ENCODE results near the gene PKNOX2.

PKNOX2 gene

GRCh38 chr11:125441648-125442410 lies 277.3 kb downstream of the PKNOX2 start:
- Histone ChIP-seq H3K27ac (ENCODE audit: low read depth, low read length) (no peak overlapping the region), H3K18ac (ENCODE audit: low read length) (no peak overlapping the region), H3K27me3 (ENCODE audit: insufficient read depth, low read length) (no peaks in the 10 kb centered on the region), H3K79me1 (ENCODE audit: low read length) (no peaks in the 10 kb centered on the region), H3K9ac (ENCODE audit: low read length) (no peak overlapping the region), H3K4me3 (ENCODE audit: low read depth, low read length) (no peak overlapping the region), H2AFZ (ENCODE audit: insufficient read depth, low read length, poor library complexity) (no peak overlapping the region), H2AK5ac (ENCODE audit: low read length) (no peak overlapping the region), H4K8ac (ENCODE audit: low read depth, low read length) (no peak overlapping the region), H3K79me2 (ENCODE audit: control insufficient read depth, insufficient read depth, low read length, poor library complexity) (peaks cover 2% of the 10 kb centered on the region), H3K23ac (ENCODE audit: low read length) (no peak overlapping the region), H3K4me1 (ENCODE audit: control insufficient read depth in 1 of 2, insufficient read depth in 2 of 2, low read length in 2 of 2) (peaks cover 0 to 3% of the 10 kb centered on the region in 2 experiments), H3K9me3 (ENCODE audit: insufficient read depth, low read depth, low read length) (no peaks in the 10 kb centered on the region), H3K14ac (ENCODE audit: low read length) (no peak overlapping the region), H3K4ac (ENCODE audit: low read depth, low read length) (no peak overlapping the region), H2BK120ac (ENCODE audit: insufficient read depth, low read length, poor library complexity) (no peak overlapping the region), H2BK5ac (ENCODE audit: low read depth, low read length, poor library complexity) (no peak overlapping the region), H3K4me2 (ENCODE audit: low read length) (no peak overlapping the region), H3K36me3 (ENCODE audit: control insufficient read depth in 1 of 2, insufficient read depth in 2 of 2, low read length in 2 of 2) (no peaks in the 10 kb centered on the region), H2BK12ac (ENCODE audit: low read length) (no peak overlapping the region), H4K91ac (ENCODE audit: low read depth, low read length) (no peak overlapping the region), H4K12ac (ENCODE audit: low read depth, low read length) (no peak overlapping the region)
- no peak for DNase-seq
- no CpG with 5 or more reads among the region's 11 CpGs for WGBS (ENCODE audit: extremely low coverage, insufficient coverage, insufficient read length)

- Histone ChIP-seq H3K4me2 (ENCODE audit: low read length) (no peak overlapping the region), H2AK5ac (ENCODE audit: low read length) (no peak overlapping the region), H4K12ac (ENCODE audit: low read depth, low read length) (no peak overlapping the region), H3K4me1 (ENCODE audit: control insufficient read depth in 1 of 2, insufficient read depth in 2 of 2, low read length in 2 of 2) (peaks cover 0 to 3% of the 10 kb centered on the region in 2 experiments), H3K18ac (ENCODE audit: low read length) (no peak overlapping the region), H3K4me3 (ENCODE audit: low read depth, low read length) (no peak overlapping the region), H2BK120ac (ENCODE audit: insufficient read depth, low read length, poor library complexity) (no peak overlapping the region), H3K9me3 (ENCODE audit: insufficient read depth, low read depth, low read length) (no peaks in the 10 kb centered on the region), H3K27me3 (ENCODE audit: insufficient read depth, low read length) (no peaks in the 10 kb centered on the region), H3K4ac (ENCODE audit: low read depth, low read length) (no peak overlapping the region), H4K91ac (ENCODE audit: low read depth, low read length) (no peak overlapping the region), H4K8ac (ENCODE audit: low read depth, low read length) (no peak overlapping the region), H3K79me2 (ENCODE audit: control insufficient read depth, insufficient read depth, low read length, poor library complexity) (peaks cover 2% of the 10 kb centered on the region), H3K9ac (ENCODE audit: low read length) (no peak overlapping the region), H3K27ac (ENCODE audit: low read depth, low read length) (no peak overlapping the region), H2BK5ac (ENCODE audit: low read depth, low read length, poor library complexity) (no peak overlapping the region), H3K14ac (ENCODE audit: low read length) (no peak overlapping the region), H2AFZ (ENCODE audit: insufficient read depth, low read length, poor library complexity) (no peak overlapping the region), H3K23ac (ENCODE audit: low read length) (no peak overlapping the region), H2BK12ac (ENCODE audit: low read length) (no peak overlapping the region), H3K36me3 (ENCODE audit: control insufficient read depth in 1 of 2, insufficient read depth in 2 of 2, low read length in 2 of 2) (no peaks in the 10 kb centered on the region), H3K79me1 (ENCODE audit: low read length) (no peaks in the 10 kb centered on the region)
- WGBS (ENCODE audit: extremely low coverage, insufficient coverage, insufficient read length): no CpG with 5 or more reads among the region's 6 CpGs
- no peak for DNase-seq
Observed at GRCh38 chr11:125442946-125443345, 278.4 kb downstream of the PKNOX2 start.

GRCh38 chr11:125443767-125444311 lies 279.3 kb downstream of the PKNOX2 start:
- no peaks in the 10 kb centered on the region for H3K27me3 ChIP-seq (ENCODE audit: insufficient read depth, low read length)
- no peak overlapping the region for H2AK5ac ChIP-seq (ENCODE audit: low read length)
- DNase-seq: no peak
- no peak overlapping the region for H3K27ac ChIP-seq (ENCODE audit: low read depth, low read length)
- no peaks in the 10 kb centered on the region for H3K9me3 ChIP-seq (ENCODE audit: insufficient read depth, low read depth, low read length)
- no peak overlapping the region for H3K18ac ChIP-seq (ENCODE audit: low read length)
- peaks cover 3% of the 10 kb centered on the region in 2 experiments for H3K4me1 ChIP-seq (ENCODE audit: control insufficient read depth in 1 of 2, insufficient read depth in 2 of 2, low read length in 2 of 2)
- no peak overlapping the region for H3K23ac ChIP-seq (ENCODE audit: low read length)
- peaks cover 2% of the 10 kb centered on the region for H3K79me2 ChIP-seq (ENCODE audit: control insufficient read depth, insufficient read depth, low read length, poor library complexity)
- WGBS (ENCODE audit: extremely low coverage, insufficient coverage, insufficient read length): no CpG with 5 or more reads among the region's 10 CpGs
- no peak overlapping the region for H2BK12ac ChIP-seq (ENCODE audit: low read length)
- H3K4me3 ChIP-seq (ENCODE audit: low read depth, low read length): no peak overlapping the region
- H3K4me2 ChIP-seq (ENCODE audit: low read length): no peak overlapping the region
- H2AFZ ChIP-seq (ENCODE audit: insufficient read depth, low read length, poor library complexity): no peak overlapping the region
- no peaks in the 10 kb centered on the region for H3K79me1 ChIP-seq (ENCODE audit: low read length)
- no peak overlapping the region for H3K14ac ChIP-seq (ENCODE audit: low read length)
- H3K4ac ChIP-seq (ENCODE audit: low read depth, low read length): no peak overlapping the region
- H3K9ac ChIP-seq (ENCODE audit: low read length): no peak overlapping the region
- no peak overlapping the region for H4K91ac ChIP-seq (ENCODE audit: low read depth, low read length)
- H4K12ac ChIP-seq (ENCODE audit: low read depth, low read length): no peak overlapping the region
- no peak overlapping the region for H4K8ac ChIP-seq (ENCODE audit: low read depth, low read length)
- H2BK120ac ChIP-seq (ENCODE audit: insufficient read depth, low read length, poor library complexity): no peak overlapping the region
- H3K36me3 ChIP-seq (ENCODE audit: control insufficient read depth in 1 of 2, insufficient read depth in 2 of 2, low read length in 2 of 2): no peaks in the 10 kb centered on the region
- H2BK5ac ChIP-seq (ENCODE audit: low read depth, low read length, poor library complexity): no peak overlapping the region

- Histone ChIP-seq H4K8ac (ENCODE audit: low read depth, low read length) (no peak overlapping the region), H3K4me3 (ENCODE audit: low read depth, low read length) (peak overlapping the region; percentile 11), H3K27me3 (ENCODE audit: insufficient read depth, low read length) (no peaks in the 10 kb centered on the region), H3K4me1 (ENCODE audit: control insufficient read depth in 1 of 2, insufficient read depth in 2 of 2, low read length in 2 of 2) (peaks cover 3% of the 10 kb centered on the region in 2 experiments), H3K79me2 (ENCODE audit: control insufficient read depth, insufficient read depth, low read length, poor library complexity) (peaks cover 2% of the 10 kb centered on the region), H2BK12ac (ENCODE audit: low read length) (no peak overlapping the region), H2BK5ac (ENCODE audit: low read depth, low read length, poor library complexity) (no peak overlapping the region), H3K9ac (ENCODE audit: low read length) (no peak overlapping the region), H4K91ac (ENCODE audit: low read depth, low read length) (no peak overlapping the region), H3K14ac (ENCODE audit: low read length) (no peak overlapping the region), H3K79me1 (ENCODE audit: low read length) (no peaks in the 10 kb centered on the region), H3K23ac (ENCODE audit: low read length) (no peak overlapping the region), H2AFZ (ENCODE audit: insufficient read depth, low read length, poor library complexity) (no peak overlapping the region), H2BK120ac (ENCODE audit: insufficient read depth, low read length, poor library complexity) (no peak overlapping the region), H3K4me2 (ENCODE audit: low read length) (no peak overlapping the region), H2AK5ac (ENCODE audit: low read length) (no peak overlapping the region), H4K12ac (ENCODE audit: low read depth, low read length) (no peak overlapping the region), H3K4ac (ENCODE audit: low read depth, low read length) (no peak overlapping the region), H3K18ac (ENCODE audit: low read length) (no peak overlapping the region), H3K27ac (ENCODE audit: low read depth, low read length) (no peak overlapping the region), H3K36me3 (ENCODE audit: control insufficient read depth in 1 of 2, insufficient read depth in 2 of 2, low read length in 2 of 2) (no peaks in the 10 kb centered on the region), H3K9me3 (ENCODE audit: insufficient read depth, low read depth, low read length) (no peaks in the 10 kb centered on the region)
- no peak for DNase-seq
- WGBS (ENCODE audit: extremely low coverage, insufficient coverage, insufficient read length): no CpG with 5 or more reads among the region's 12 CpGs
Observed at GRCh38 chr11:125445731-125446130, 281.2 kb downstream of the PKNOX2 start.
